Thoracic aorta (tissue), 2 donors: ENCODE results near the gene GPBAR1. TPM values are rescaled to one million over a fixed set of nuclear protein-coding genes. Genes with fewer than 3 reads are reported as not detected.

Experiments used
- ATAC-seq: fragments of 150-250 bp; one replicate; pipeline ENCODE4 v1.8.0; 2017; ENCODE audit warnings: low read depth; ENCODE audit not compliant: insufficient number of reproducible peaks, low FRiP score
- DNase-seq: peaks from one replicate; pipeline ENCODE4 v3.0.0-alpha.2; 2020; ENCODE audit warnings: low spot score
- H3K27ac ChIP-seq, 2 donors: fragments of 200-600 bp; sonication (generic); 1 replicate in 1 of 2; 2 replicates in 1 of 2; pipeline ENCODE4 v1.5.1; 2016; ENCODE audit warnings: mild to moderate bottlenecking in 2 of 2, moderate library complexity in 2 of 2
- H3K27me3 ChIP-seq: fragments of 200-600 bp; sonication (generic); replicated peaks from 2 replicates; pipeline ENCODE4 v1.6.0; 2016; ENCODE audit warnings: mild to moderate bottlenecking; ENCODE audit not compliant: insufficient read depth
- H3K36me3 ChIP-seq: fragments of 200-600 bp; sonication (generic); one replicate; pipeline ENCODE4 v1.5.1; 2016
- H3K4me1 ChIP-seq, 2 donors: fragments of 200-600 bp; sonication (generic); 1 replicate in 1 of 2; 2 replicates in 1 of 2; pipeline versions ENCODE4 v1.5.1 to v1.6.0; 2016; ENCODE audit warnings: low read depth in 2 of 2, mild to moderate bottlenecking in 1 of 2; ENCODE audit not compliant: control insufficient read depth in 1 of 2
- H3K4me3 ChIP-seq: fragments of 200-600 bp; sonication (generic); 2 replicates; pipeline ENCODE4 v1.5.1; 2016; ENCODE audit warnings: mild to moderate bottlenecking
- H3K9me3 ChIP-seq: fragments of 200-600 bp; sonication (generic); 2 replicates; pipeline ENCODE4 v1.5.1; 2016
- total RNA-seq, 2 donors: library from RNA; depleted of rRNA; stranded (reverse); fragments of >200 nt; gene quantifications; one replicate each; pipeline versions ENCODE4 v1.1.0 to v1.2.3, GENCODE V29; 2016
- TF ChIP-seq, protein P1 (sequence below): fragments of 200-600 bp; sonication (generic); IDR thresholded peaks from one replicate; pipeline ENCODE4 v1.5.1; 2019; ENCODE audit warnings: antibody characterized with exemption

The GPBAR1 gene
- total RNA-seq, 2 donors from 2014 or later, result 3.5 to 4.2 TPM

DNA sequence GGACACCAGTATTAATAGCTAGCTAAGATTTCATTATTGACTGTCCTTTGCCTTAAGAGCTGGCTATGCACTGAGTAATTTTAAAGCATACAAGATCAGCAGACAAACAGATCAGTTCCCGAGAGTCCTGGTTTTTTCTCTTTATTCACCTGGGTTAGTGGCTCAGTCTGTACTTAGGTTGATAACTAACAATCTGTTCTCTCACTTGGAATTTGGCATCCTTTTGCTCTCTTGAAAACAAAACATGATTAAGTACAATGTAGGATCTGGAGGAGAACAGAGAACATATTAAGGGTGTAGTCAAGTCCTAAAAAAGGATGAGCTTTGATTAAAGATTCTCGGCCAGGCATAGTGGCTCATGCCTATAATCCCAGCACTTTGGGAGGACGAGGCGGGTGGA lies 27.3 kb upstream of the GPBAR1 start:
- H3K27ac ChIP-seq, result no peak overlapping the region
- peaks cover 36% of the 10 kb centered on the region for H3K36me3 ChIP-seq
- H3K27me3 ChIP-seq, result no peaks in the 10 kb centered on the region
- no peaks in the 10 kb centered on the region for H3K9me3 ChIP-seq
- H3K4me3 ChIP-seq, result no peak overlapping the region
- DNase-seq (no peak), ATAC-seq (no peak)
- TF ChIP-seq, protein P1, sequence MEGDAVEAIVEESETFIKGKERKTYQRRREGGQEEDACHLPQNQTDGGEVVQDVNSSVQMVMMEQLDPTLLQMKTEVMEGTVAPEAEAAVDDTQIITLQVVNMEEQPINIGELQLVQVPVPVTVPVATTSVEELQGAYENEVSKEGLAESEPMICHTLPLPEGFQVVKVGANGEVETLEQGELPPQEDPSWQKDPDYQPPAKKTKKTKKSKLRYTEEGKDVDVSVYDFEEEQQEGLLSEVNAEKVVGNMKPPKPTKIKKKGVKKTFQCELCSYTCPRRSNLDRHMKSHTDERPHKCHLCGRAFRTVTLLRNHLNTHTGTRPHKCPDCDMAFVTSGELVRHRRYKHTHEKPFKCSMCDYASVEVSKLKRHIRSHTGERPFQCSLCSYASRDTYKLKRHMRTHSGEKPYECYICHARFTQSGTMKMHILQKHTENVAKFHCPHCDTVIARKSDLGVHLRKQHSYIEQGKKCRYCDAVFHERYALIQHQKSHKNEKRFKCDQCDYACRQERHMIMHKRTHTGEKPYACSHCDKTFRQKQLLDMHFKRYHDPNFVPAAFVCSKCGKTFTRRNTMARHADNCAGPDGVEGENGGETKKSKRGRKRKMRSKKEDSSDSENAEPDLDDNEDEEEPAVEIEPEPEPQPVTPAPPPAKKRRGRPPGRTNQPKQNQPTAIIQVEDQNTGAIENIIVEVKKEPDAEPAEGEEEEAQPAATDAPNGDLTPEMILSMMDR, result no peak
- H3K4me1 ChIP-seq, result peaks cover 25 to 45% of the 10 kb centered on the region in 2 donors

DNA sequence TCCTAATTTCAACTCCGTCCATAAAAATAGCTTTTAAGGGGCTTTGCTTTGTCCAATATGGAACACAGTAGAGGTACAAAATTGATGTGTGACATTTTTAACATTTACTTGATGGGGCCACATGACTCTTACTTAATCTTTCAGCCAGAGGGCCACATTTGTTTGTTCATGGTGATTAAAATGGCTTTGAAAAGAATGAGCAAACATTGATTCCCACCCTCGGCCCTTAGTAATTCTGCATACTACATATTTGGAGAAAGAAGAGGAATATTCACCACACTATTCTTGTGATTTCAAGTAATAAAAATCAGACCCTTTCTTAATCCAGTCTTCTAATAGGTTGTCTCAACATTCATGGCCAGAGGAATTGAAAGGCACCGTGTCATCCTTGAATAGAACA lies 26.3 kb upstream of the GPBAR1 start:
- TF ChIP-seq, protein P1, result no peak
- Histone ChIP-seq H3K27me3 (no peaks in the 10 kb centered on the region), H3K36me3 (peaks cover 46% of the 10 kb centered on the region), H3K4me1 (peaks cover 18 to 37% of the 10 kb centered on the region in 2 donors), H3K4me3 (no peak overlapping the region), H3K27ac (peak overlapping the region in 1 of 2 donors; percentile 20), H3K9me3 (no peaks in the 10 kb centered on the region)
- no peak for DNase-seq
- no peak for ATAC-seq

DNA sequence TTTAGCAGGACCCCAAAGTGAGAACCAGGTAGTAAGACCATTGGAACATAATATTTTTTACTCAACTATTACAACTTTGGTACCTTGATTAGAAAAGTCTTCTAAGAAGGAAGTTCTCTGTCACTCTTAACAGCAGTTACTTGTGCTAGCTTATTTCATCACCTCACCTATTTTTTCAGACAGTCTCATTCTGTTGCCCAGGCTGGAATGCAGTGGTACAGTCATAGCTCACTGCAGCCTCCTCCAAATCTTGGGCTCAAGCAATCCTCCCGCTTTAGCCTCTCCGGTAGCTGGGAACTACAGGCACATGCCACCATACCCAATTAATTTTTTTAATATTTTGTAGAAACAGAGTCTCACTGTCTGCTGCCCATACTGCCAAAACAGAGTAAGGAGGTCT lies 25.8 kb upstream of the GPBAR1 start:
- peak overlapping the region in 1 of 2 donors; percentile 20 for H3K27ac ChIP-seq
- ATAC-seq, result no peak

DNA sequence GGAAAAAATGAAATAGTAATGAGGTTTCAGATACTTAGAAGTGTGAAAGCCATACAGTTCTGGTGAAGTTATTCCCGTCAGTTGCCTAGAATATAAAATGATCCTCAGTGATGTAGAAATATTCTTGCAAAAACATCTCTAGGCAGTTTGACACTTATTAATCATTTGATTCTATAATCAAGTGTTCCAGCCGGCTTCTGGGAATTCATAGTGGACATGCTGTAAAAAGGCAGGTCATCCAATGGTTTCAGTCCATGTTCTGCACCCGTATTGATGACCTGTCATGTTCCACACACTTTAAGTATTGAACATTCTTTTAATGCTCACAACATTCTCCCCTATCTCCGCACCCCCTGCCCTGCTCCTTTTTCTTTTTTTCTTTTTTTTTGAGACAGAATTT lies 24.0 kb upstream of the GPBAR1 start:
- no peak for ATAC-seq
- H3K36me3 ChIP-seq, result peaks cover 54% of the 10 kb centered on the region
- H3K4me1 ChIP-seq, result peaks cover 10 to 31% of the 10 kb centered on the region in 2 donors
- no peak for DNase-seq
- no peak overlapping the region for H3K4me3 ChIP-seq
- H3K27ac ChIP-seq, result no peak overlapping the region
- TF ChIP-seq, protein P1, result no peak
- H3K27me3 ChIP-seq, result no peaks in the 10 kb centered on the region
- H3K9me3 ChIP-seq, result no peaks in the 10 kb centered on the region

More for the DNA sequence above, 25.8 kb upstream of the GPBAR1 start:
- Histone ChIP-seq H3K27me3 (no peaks in the 10 kb centered on the region), H3K4me3 (no peak overlapping the region), H3K36me3 (peaks cover 51% of the 10 kb centered on the region), H3K4me1 (peaks cover 13 to 32% of the 10 kb centered on the region in 2 donors), H3K9me3 (no peaks in the 10 kb centered on the region)
- no peak for DNase-seq
- TF ChIP-seq, protein P1, result no peak

DNA sequence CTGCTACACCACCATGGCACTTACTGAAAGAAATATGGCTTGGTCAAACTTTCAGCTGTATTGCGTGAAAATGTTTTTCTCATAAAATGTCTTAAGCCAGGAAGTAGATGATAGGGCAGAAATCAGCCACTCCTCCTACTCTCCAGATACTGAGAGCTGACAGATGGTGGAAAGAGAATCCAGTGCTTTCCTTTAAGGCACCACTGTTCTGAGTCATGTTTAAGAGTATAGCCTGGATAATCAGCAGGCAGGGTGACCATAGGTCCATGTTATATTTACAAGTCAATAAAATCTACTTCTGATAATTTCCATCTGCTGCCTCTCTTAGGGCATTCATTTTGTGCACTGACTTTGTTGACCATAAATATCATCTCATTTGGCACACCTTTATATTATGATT lies 21.9 kb upstream of the GPBAR1 start:
- TF ChIP-seq, protein P1, result no peak
- no peaks in the 10 kb centered on the region for H3K9me3 ChIP-seq

More for the DNA sequence above, 21.9 kb upstream of the GPBAR1 start:
- DNase-seq (no peak), ATAC-seq (no peak)
- peaks cover 60% of the 10 kb centered on the region for H3K36me3 ChIP-seq
- H3K4me3 ChIP-seq, result no peak overlapping the region
- H3K4me1 ChIP-seq, result peaks cover 14 to 32% of the 10 kb centered on the region in 2 donors
- peak overlapping the region in 1 of 2 donors; percentile 47 for H3K27ac ChIP-seq
- no peaks in the 10 kb centered on the region for H3K27me3 ChIP-seq
